ENCODE data around the gene PON2. TPM values are rescaled to one million over a fixed set of nuclear protein-coding genes. Genes with fewer than 3 reads are reported as not detected.

Gene PON2
- total RNA-seq (292 and 337 TPM in 2 replicates), polyA plus RNA-seq (244 and 273 TPM in 2 replicates)

- Histone ChIP-seq H3K4me2 (peak within 1 kb of the TSS; percentile 76), H3K27me3 (no peaks in the 10 kb centered on the region), H3K79me2 (peaks cover 37% of the 10 kb centered on the region), H2AFZ (peak within 1 kb of the TSS; percentile 80), H3K4me3 (peak within 1 kb of the TSS; percentile 43), H4K20me1 (ENCODE audit: insufficient read depth, poor library complexity, severe bottlenecking) (no peaks in the 10 kb centered on the region), H3K27ac (peak within 1 kb of the TSS; percentile 97), H3K9me3 (ENCODE audit: low read depth) (no peaks in the 10 kb centered on the region), H3K9me2 (replicated peaks; ENCODE audit: insufficient read depth) (no peaks in the 10 kb centered on the region), H3K4me1 (ENCODE audit: insufficient read depth) (peaks cover 35% of the 10 kb centered on the region), H3K36me3 (replicated peaks; ENCODE audit: insufficient read depth, low read depth) (no peaks in the 10 kb centered on the region)
- WGBS (ENCODE audit: low lambda C conversion rate, missing lambda C conversion rate), result 3% methylated on average over 48 of the region's 58 CpGs
- DNase-seq (ENCODE audit: low spot score), result peak; percentile 93
- no peak for TF ChIP-seq EZH2 (IDR thresholded peaks at IDR 0.05; ENCODE audit: borderline replicate concordance)
- TF ChIP-seq EZH2phosphoT487 (IDR thresholded peaks at IDR 0.05; ENCODE audit: low read depth, severe bottlenecking, unreplicated experiment), result no peak
- TF ChIP-seq CTCF (IDR thresholded peaks at IDR 0.05; ENCODE audit: poor library complexity), result no peak
Measured at GRCh38 chr7:95434557-95435421, at the start of gene PON2. PON2 (minus strand) TSS chr7:95435028; CDS start chr7:95434951, 77 bp downstream.

GRCh38 chr7:95482424-95482823, 47.6 kb upstream of the PON2 start:
- Histone ChIP-seq H3K9me3 (ENCODE audit: low read depth) (no peaks in the 10 kb centered on the region), H3K9me2 (replicated peaks; ENCODE audit: insufficient read depth) (no peaks in the 10 kb centered on the region), H4K20me1 (ENCODE audit: insufficient read depth, poor library complexity, severe bottlenecking) (no peaks in the 10 kb centered on the region), H3K4me3 (no peak overlapping the region), H3K27ac (no peak overlapping the region), H3K4me1 (ENCODE audit: insufficient read depth) (peaks cover 5% of the 10 kb centered on the region), H2AFZ (no peak overlapping the region), H3K79me2 (no peaks in the 10 kb centered on the region), H3K4me2 (no peak overlapping the region), H3K27me3 (no peaks in the 10 kb centered on the region), H3K36me3 (replicated peaks; ENCODE audit: insufficient read depth, low read depth) (no peaks in the 10 kb centered on the region)
- no peak for DNase-seq (ENCODE audit: low spot score)
- TF ChIP-seq CTCF (IDR thresholded peaks at IDR 0.05; ENCODE audit: poor library complexity) (no peak), EZH2phosphoT487 (IDR thresholded peaks at IDR 0.05; ENCODE audit: low read depth, severe bottlenecking, unreplicated experiment) (no peak), EZH2 (IDR thresholded peaks at IDR 0.05; ENCODE audit: borderline replicate concordance) (no peak)
- WGBS (ENCODE audit: low lambda C conversion rate, missing lambda C conversion rate), result 68% methylated on average over 4 of the region's 4 CpGs

GRCh38 chr7:95481271-95482165, 46.7 kb upstream of the PON2 start:
- DNase-seq (ENCODE audit: low spot score), result no peak
- no peaks in the 10 kb centered on the region for H3K36me3 ChIP-seq (replicated peaks; ENCODE audit: insufficient read depth, low read depth)
- H3K4me3 ChIP-seq, result no peak overlapping the region
- no peak overlapping the region for H2AFZ ChIP-seq
- H3K27me3 ChIP-seq, result no peaks in the 10 kb centered on the region
- peaks cover 5% of the 10 kb centered on the region for H3K4me1 ChIP-seq (ENCODE audit: insufficient read depth)
- TF ChIP-seq EZH2 (IDR thresholded peaks at IDR 0.05; ENCODE audit: borderline replicate concordance), result no peak
- no peaks in the 10 kb centered on the region for H3K9me2 ChIP-seq (replicated peaks; ENCODE audit: insufficient read depth)
- no peaks in the 10 kb centered on the region for H3K79me2 ChIP-seq
- H3K27ac ChIP-seq, result no peak overlapping the region
- H3K9me3 ChIP-seq (ENCODE audit: low read depth), result no peaks in the 10 kb centered on the region
- no peak overlapping the region for H3K4me2 ChIP-seq
- WGBS (ENCODE audit: low lambda C conversion rate, missing lambda C conversion rate), result 77% methylated on average over 3 of the region's 3 CpGs
- H4K20me1 ChIP-seq (ENCODE audit: insufficient read depth, poor library complexity, severe bottlenecking), result no peaks in the 10 kb centered on the region

All from hepatocyte (in vitro differentiated cells).